Skeletal muscle tissue (tissue), 4 donors: Measurements from ENCODE around the gene FAM193A. TPM values are rescaled to one million over a fixed set of nuclear protein-coding genes. Genes with fewer than 3 reads are reported as not detected.
"Not testable (repeated sequence)": the region's sequence is repeated elsewhere in the genome, so short reads cannot be mapped to it uniquely, and the experiment has no call there.

Source experiments
- H3K27ac ChIP-seq: one replicate; pipeline ENCODE4 v1.7.0; 2013; ENCODE audit warnings: mild to moderate bottlenecking, low read depth, low read length, inconsistent platforms
- H3K27me3 ChIP-seq, 3 donors: one replicate each; pipeline ENCODE4 v1.7.0; 2013; ENCODE audit warnings: low read length in 3 of 3; ENCODE audit not compliant: control insufficient read depth in 3 of 3, insufficient read depth in 3 of 3
- H3K36me3 ChIP-seq, 3 donors: one replicate each; pipeline ENCODE4 v1.7.0; 2013; ENCODE audit warnings: low read length in 3 of 3; ENCODE audit not compliant: control insufficient read depth in 3 of 3, insufficient read depth in 3 of 3
- H3K4me1 ChIP-seq, 3 donors: one replicate each; pipeline ENCODE4 v1.7.0; 2013; ENCODE audit warnings: low read length in 3 of 3, mild to moderate bottlenecking in 3 of 3; ENCODE audit not compliant: control insufficient read depth in 3 of 3, insufficient read depth in 3 of 3
- H3K4me3 ChIP-seq, 3 donors: one replicate each; pipeline ENCODE4 v1.7.0; 2013; ENCODE audit warnings: low read length in 3 of 3
- H3K9ac ChIP-seq, 3 donors: one replicate each; pipeline ENCODE4 v1.7.0; 2013; ENCODE audit warnings: low read length in 3 of 3, mild to moderate bottlenecking in 3 of 3, moderate library complexity in 2 of 3, low read depth in 1 of 3
- H3K9me3 ChIP-seq, 3 donors: one replicate each; pipeline ENCODE4 v1.7.0; 2013; ENCODE audit warnings: low read length in 3 of 3; ENCODE audit not compliant: control insufficient read depth in 3 of 3
- total RNA-seq: library from RNA; depleted of rRNA; stranded (reverse); fragments of >200 nt; gene quantifications from one replicate; pipeline ENCODE4 v1.2.3, GENCODE V29; 2014
- donor health status: Osteomylitis.

Gene FAM193A
- total RNA-seq, 1 donor from 2014 or later = 10.4 TPM

DNA sequence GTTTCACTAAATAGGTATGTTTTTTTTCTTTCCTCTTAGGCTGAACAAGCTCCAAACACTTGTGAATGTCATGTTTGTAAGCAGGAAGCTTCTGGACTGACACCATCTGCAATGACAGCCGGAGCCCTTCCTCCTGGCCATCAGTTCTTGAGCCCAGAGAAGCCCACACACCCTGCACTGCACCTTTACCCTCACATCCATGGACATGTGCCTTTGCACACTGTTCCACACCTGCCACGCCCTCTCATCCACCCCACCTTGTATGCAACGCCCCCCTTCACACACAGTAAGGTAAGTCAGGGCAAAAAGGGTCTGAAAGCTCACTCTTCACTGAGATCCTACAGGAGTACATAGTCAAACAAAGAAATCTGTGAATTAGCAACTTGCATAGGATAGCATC is 135.6 kb downstream of the FAM193A start:
- no peaks in the 10 kb centered on the region for H3K27me3 ChIP-seq
- peaks cover 22 to 36% (median 26%) of the 10 kb centered on the region in 3 donors for H3K36me3 ChIP-seq
- H3K9ac ChIP-seq = no peak overlapping the region
- H3K4me3 ChIP-seq = no peak overlapping the region
- peaks cover 3 to 6% (median 5%) of the 10 kb centered on the region in 3 donors for H3K4me1 ChIP-seq
- H3K9me3 ChIP-seq = no peaks in the 10 kb centered on the region
- H3K27ac ChIP-seq = no peak overlapping the region

DNA sequence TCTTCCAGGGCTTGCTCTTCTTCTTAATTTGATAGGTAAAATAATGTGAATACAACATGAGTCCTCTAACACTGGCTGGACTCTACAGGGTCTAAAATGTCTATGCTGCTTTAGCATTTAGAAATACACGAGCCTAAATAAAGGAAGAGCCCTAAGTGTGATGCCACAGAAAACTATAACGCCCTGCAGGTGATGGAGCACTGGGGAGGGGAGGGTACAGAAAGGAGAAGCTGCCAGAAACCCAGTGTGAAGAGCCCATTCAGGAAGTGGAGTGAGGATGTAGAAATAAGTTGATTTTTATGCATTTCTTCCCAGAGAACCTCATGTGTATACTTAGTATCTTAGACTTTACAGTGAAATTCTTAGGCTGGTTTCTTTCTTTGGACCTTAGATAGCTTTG is 136.3 kb downstream of the FAM193A start:
- no peak overlapping the region for H3K27ac ChIP-seq
- H3K9ac ChIP-seq = no peak overlapping the region

DNA sequence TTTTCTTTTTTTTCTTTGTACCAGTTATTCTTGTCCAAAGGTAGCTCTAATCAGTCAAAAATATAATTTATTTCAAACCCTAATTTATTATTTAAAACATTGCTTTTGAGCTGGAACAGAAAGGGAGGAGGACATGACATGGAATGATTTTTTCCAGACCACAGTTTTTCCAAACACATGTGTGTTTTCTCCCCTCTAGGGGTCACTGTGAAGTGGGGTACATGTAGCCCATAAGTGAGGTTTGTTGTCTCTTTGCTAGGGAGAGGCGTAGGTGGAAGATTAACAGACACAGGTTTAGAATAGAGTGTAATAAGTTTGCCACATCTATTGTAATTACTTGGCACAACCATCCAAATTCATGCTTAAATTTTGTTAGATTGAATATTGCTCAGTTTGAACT is 136.7 kb downstream of the FAM193A start:
- Histone ChIP-seq H3K27ac (no peak overlapping the region), H3K9ac (no peak overlapping the region), H3K9me3 (no peaks in the 10 kb centered on the region), H3K27me3 (no peaks in the 10 kb centered on the region), H3K36me3 (peaks cover 22 to 36% (median 26%) of the 10 kb centered on the region in 3 donors), H3K4me3 (no peak overlapping the region), H3K4me1 (peaks cover 3 to 6% (median 5%) of the 10 kb centered on the region in 3 donors)

More for the DNA sequence above, 136.3 kb downstream of the FAM193A start:
- Histone ChIP-seq H3K4me1 (peaks cover 3 to 6% (median 5%) of the 10 kb centered on the region in 3 donors), H3K4me3 (no peak overlapping the region), H3K36me3 (peaks cover 22 to 36% (median 26%) of the 10 kb centered on the region in 3 donors), H3K27me3 (no peaks in the 10 kb centered on the region), H3K9me3 (no peaks in the 10 kb centered on the region)

DNA sequence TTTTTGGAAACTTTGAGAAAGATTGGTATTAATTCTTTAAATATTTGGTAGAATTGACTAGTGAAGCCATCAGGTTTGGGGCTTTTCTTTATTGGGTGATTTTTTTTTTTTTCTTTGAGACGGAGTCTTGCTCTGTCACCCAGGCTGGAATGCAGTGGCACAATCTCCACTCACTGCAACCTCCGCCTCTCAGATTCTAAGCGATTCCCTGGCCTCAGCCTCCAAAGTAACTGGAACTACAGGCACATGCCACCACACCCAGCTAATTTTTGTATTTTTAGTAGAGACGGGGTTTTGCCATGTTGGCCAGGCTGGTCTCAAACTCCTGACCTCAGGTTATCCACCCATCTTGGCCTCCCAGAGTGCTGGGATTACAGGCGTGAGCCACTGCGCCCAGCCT is 143.3 kb downstream of the FAM193A start:
- H3K27ac ChIP-seq, H3K4me1 ChIP-seq, H3K27me3 ChIP-seq, H3K9me3 ChIP-seq, H3K9ac ChIP-seq, H3K4me3 ChIP-seq: not testable (repeated sequence)
- peaks cover 6 to 15% (median 14%) of the 10 kb centered on the region in 3 donors for H3K36me3 ChIP-seq

DNA sequence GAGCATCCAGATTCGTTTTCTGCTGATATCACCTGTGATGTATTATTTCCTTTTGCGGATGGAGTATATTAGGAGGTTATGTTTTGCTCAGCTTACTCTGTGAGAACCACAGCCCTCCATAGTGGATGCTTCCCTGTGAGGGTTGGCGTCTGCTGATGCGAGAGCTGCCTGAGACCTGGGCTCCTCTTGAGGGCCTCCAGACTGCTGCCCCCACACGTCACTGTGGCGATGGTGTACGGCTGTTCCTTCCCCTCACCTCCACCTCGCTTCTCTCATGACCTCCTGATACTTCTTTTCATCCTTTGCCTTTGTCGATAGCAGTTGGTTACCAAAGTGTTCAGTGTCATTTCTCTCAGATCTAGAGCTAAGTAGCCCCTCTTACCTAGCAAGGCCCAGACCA is 148.0 kb downstream of the FAM193A start:
- Histone ChIP-seq H3K36me3 (peaks cover 25 to 33% (median 32%) of the 10 kb centered on the region in 3 donors), H3K27me3 (no peaks in the 10 kb centered on the region), H3K27ac (no peak overlapping the region), H3K4me1 (no peaks in the 10 kb centered on the region), H3K4me3 (no peak overlapping the region), H3K9me3 (no peaks in the 10 kb centered on the region), H3K9ac (no peak overlapping the region)

DNA sequence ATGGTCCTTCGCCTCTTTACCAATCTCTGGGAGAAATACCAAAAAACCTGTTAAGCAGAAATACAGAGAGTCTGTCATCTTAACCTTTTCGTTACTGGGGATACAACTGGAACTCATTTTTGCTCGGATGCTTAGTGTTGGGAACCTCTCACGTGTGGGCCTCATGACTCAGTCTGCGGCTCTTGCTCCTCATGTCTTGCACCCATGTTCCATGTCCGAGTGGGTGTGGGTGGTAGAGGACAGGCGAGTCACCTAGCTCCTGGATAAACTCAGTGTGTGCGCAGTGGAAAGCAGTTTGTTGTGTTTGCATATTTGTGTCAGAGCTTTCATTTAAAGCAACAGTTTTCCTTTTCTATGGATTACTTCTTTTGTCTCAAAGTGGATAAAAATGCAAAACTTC is 149.1 kb downstream of the FAM193A start:
- H3K27me3 ChIP-seq = no peaks in the 10 kb centered on the region
- peaks cover 33 to 41% (median 39%) of the 10 kb centered on the region in 3 donors for H3K36me3 ChIP-seq

DNA sequence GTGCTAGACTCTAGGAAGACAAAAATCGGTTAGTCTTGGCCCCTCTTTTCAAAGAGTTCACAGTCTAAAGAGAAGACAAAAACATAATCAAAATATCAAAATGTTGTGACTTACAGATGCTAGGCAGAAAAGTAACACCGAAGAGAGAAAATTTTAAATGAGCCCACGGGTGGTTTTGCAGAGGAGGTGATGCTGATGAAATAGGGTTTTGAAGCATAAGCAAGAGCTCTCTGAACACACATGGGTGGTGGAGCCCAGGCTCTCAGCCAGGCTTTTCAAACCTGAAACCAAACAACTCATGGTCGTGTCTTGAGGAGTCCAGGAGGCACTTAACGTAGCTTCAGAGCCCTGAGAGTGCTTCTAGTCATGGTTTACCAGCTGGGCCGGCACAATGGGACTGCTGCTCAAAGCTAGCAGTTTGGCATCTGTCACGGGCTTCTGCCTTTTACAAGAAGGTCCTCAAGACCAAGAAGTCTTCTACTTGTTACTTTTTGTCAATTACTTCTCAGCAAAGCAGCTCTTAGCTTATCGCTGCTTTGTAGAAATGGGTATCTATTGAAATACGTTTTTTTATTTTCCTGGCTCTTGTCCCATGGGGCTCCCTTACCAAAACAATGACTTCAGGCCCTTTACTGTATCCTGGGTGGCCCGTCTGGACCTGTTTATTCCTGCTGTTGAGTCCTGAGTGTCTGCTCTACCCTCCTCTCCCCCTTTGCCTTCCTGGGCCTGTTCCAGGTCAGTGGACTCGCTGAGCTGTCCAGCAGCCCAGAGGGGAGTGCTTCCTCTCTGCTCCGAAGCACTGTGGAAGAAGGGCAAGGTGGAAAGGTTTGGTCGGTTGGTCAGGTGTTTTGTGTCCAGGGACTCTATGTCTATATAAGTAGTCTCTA is 150.2 kb downstream of the FAM193A start:
- no peaks in the 10 kb centered on the region for H3K4me1 ChIP-seq
- no peak overlapping the region for H3K9ac ChIP-seq
- H3K4me3 ChIP-seq = no peak overlapping the region
- peaks cover 39 to 48% (median 48%) of the 10 kb centered on the region in 3 donors for H3K36me3 ChIP-seq
- no peak overlapping the region for H3K27ac ChIP-seq
- H3K9me3 ChIP-seq = no peaks in the 10 kb centered on the region
- no peaks in the 10 kb centered on the region for H3K27me3 ChIP-seq

More for the DNA sequence above, 149.1 kb downstream of the FAM193A start:
- Histone ChIP-seq H3K9ac (no peak overlapping the region), H3K9me3 (no peaks in the 10 kb centered on the region), H3K4me3 (no peak overlapping the region), H3K27ac (no peak overlapping the region), H3K4me1 (no peaks in the 10 kb centered on the region)

DNA sequence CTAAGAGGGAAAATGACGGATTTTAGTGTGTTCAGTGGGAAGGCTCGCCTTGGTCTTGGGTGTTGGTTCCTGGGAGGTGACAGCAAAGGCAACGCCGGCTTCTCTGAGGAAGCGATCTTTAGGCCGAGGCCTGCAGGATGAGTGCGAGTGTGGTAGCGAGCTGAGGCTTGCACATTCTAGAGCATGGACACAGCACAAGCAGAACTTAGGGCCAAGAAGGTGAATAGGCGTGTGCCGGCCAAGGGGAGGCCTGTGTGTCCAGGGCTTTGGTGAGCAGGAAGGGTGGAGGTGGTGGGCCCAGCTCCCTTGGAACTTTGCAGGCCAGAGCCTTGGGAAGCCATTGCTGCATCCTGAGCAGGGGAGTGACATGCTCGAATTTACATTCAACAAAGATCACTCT is 151.8 kb downstream of the FAM193A start:
- no peak overlapping the region for H3K9ac ChIP-seq
- peaks cover 45 to 60% (median 56%) of the 10 kb centered on the region in 3 donors for H3K36me3 ChIP-seq
- no peaks in the 10 kb centered on the region for H3K9me3 ChIP-seq
- no peaks in the 10 kb centered on the region for H3K4me1 ChIP-seq
- no peak overlapping the region for H3K4me3 ChIP-seq
- H3K27ac ChIP-seq = no peak overlapping the region
- H3K27me3 ChIP-seq = no peaks in the 10 kb centered on the region

DNA sequence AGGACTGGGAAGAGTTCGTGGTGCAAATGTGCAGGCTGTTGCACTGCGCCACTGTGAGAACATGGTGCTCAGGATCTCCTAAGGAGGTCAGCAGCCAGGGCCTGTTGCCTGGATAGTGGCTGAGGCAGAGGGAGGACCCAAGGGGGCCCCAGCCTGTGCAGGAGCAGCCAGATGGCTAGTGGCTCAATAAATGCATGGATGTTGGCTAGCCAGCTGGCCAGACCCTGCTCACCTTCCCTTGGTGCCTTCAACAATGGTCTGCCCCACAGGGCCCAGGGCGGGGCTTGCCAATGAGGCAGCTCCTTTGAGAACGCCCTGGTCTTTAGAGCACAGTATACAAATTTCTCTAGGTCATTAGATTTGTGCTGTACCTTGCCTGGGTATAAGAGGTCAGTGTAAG is 152.2 kb downstream of the FAM193A start:
- Histone ChIP-seq H3K9ac (no peak overlapping the region), H3K9me3 (no peaks in the 10 kb centered on the region), H3K4me3 (no peak overlapping the region), H3K4me1 (no peaks in the 10 kb centered on the region), H3K27ac (no peak overlapping the region), H3K27me3 (no peaks in the 10 kb centered on the region), H3K36me3 (peaks cover 49 to 64% (median 59%) of the 10 kb centered on the region in 3 donors)

DNA sequence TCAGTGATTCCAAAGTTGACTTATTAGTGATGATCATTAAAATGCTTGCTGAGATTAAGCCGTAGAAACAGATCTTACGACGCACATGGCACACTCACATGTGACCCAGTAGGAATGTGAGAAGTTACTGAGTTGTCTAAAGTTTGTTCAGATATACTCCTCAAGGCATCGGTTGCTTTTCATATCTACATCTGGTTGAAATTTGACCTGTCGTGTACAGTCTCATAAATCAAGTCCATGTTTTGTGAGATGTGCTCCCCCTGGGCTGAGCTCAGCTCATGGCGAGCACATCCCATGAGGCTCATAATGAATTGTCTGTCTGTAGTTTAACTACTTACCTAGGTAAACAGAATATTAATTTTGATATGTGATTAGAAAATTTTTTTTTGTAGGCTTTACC is 152.7 kb downstream of the FAM193A start:
- H3K4me1 ChIP-seq = no peaks in the 10 kb centered on the region
- H3K9me3 ChIP-seq = no peaks in the 10 kb centered on the region
- H3K9ac ChIP-seq = no peak overlapping the region
- no peak overlapping the region for H3K27ac ChIP-seq
- no peaks in the 10 kb centered on the region for H3K27me3 ChIP-seq
- peaks cover 54 to 65% (median 61%) of the 10 kb centered on the region in 3 donors for H3K36me3 ChIP-seq
- H3K4me3 ChIP-seq = no peak overlapping the region
